Activated CD4-positive, alpha-beta memory T cell treated with anti-CD3 and anti-CD28 coated beads for 36 hours (primary cell): ENCODE measurements around the gene ZFP36L2. TPM values are rescaled to one million over a fixed set of nuclear protein-coding genes. Genes with fewer than 3 reads are reported as not detected.

Experiments used
- CTCF ChIA-PET: fragments of 350-600 bp; sonication (Branson Sonifier 250); formaldehyde crosslinking; loops from one replicate; lab custom pipeline; 2021; ENCODE audit warnings: antibody characterized with exemption, inconsistent platforms; lab: Charles Lee
- POLR2A ChIA-PET: fragments of 350-600 bp; sonication (Branson Sonifier 250); formaldehyde crosslinking; loops from one replicate; lab custom pipeline; 2021; ENCODE audit warnings: antibody characterized with exemption; lab: Charles Lee
- DNase-seq: peaks from one replicate; pipeline ENCODE4 v3.0.0-alpha.2; 2020
- H3K27ac Mint-ChIP-seq: one replicate; pipeline ENCODE4 v1.8.0; 2021; ENCODE audit warnings: mixed read lengths
- H3K27me3 Mint-ChIP-seq: one replicate; pipeline ENCODE4 v1.8.0; 2021; ENCODE audit warnings: mixed read lengths
- H3K36me3 Mint-ChIP-seq: one replicate; pipeline ENCODE4 v1.8.0; 2021; ENCODE audit warnings: mixed read lengths
- H3K4me1 Mint-ChIP-seq: one replicate; pipeline ENCODE4 v1.8.0; 2021; ENCODE audit warnings: low read depth, mixed read lengths
- H3K4me3 Mint-ChIP-seq: one replicate; pipeline ENCODE4 v1.8.0; 2021; ENCODE audit warnings: mild to moderate bottlenecking, mixed read lengths
- H3K9me3 Mint-ChIP-seq: one replicate; pipeline ENCODE4 v1.8.0; 2021; ENCODE audit warnings: mixed read lengths
- intact Hi-C: fragments of 100-400 bp; cut with micrococcal nuclease; formaldehyde crosslinking; loops from one replicate; pipeline ENCODE4 v1.15.1; 2023
- total RNA-seq, 2 experiments: library from RNA; stranded (reverse); gene quantifications; one replicate each; pipeline ENCODE4 v1.2.3, GENCODE V29; 2021

Gene ZFP36L2
- total RNA-seq, 2 experiments from 2014 or later, result 78.4 to 79.8 TPM

- no peak overlapping the region for H3K4me3 Mint-ChIP-seq
- ChIA-PET POLR2A (no interaction called here), CTCF (interaction anchor here (0.7 to 2.0 kb wide), 3 partner anchors 11 to 114 kb away, joined by 3 to 7 read pairs (median 5); no protein-coding TSS in a partner anchor)
- H3K27me3 Mint-ChIP-seq, result no peaks in the 10 kb centered on the region
- H3K4me1 Mint-ChIP-seq, result peaks cover 9% of the 10 kb centered on the region
- no peak for DNase-seq
- no peaks in the 10 kb centered on the region for H3K9me3 Mint-ChIP-seq
- peaks cover 1% of the 10 kb centered on the region for H3K36me3 Mint-ChIP-seq
- H3K27ac Mint-ChIP-seq, result no peak overlapping the region
- intact Hi-C loops, result no loop called here
These were observed 14.4 kb upstream of the ZFP36L2 start for GRCh38 chr2:43240766-43241150.

GRCh38 chr2:43239981-43240765, 13.8 kb upstream of the ZFP36L2 start:
- H3K4me3 Mint-ChIP-seq, result no peak overlapping the region
- H3K9me3 Mint-ChIP-seq, result no peaks in the 10 kb centered on the region
- H3K27me3 Mint-ChIP-seq, result no peaks in the 10 kb centered on the region
- no peak overlapping the region for H3K27ac Mint-ChIP-seq
- ChIA-PET CTCF (interaction anchor here (0.7 to 2.0 kb wide), 4 partner anchors 11 to 113 kb away, joined by 3 to 7 read pairs (median 4); no protein-coding TSS in a partner anchor), POLR2A (no interaction called here)
- peaks cover 1% of the 10 kb centered on the region for H3K36me3 Mint-ChIP-seq
- DNase-seq, result no peak
- intact Hi-C loops, result no loop called here
- peaks cover 9% of the 10 kb centered on the region for H3K4me1 Mint-ChIP-seq

GRCh38 chr2:43238813-43239212, 12.4 kb upstream of the ZFP36L2 start:
- Mint-ChIP-seq H3K27ac (no peak overlapping the region), H3K9me3 (no peaks in the 10 kb centered on the region), H3K4me3 (no peak overlapping the region), H3K4me1 (peaks cover 9% of the 10 kb centered on the region), H3K36me3 (peaks cover 1% of the 10 kb centered on the region), H3K27me3 (no peaks in the 10 kb centered on the region)
- intact Hi-C loops, result no loop called here
- CTCF ChIA-PET, result interaction anchor here (1.2 kb wide), 1 partner anchor 10 kb away, joined by 3 read pairs; no protein-coding TSS in a partner anchor
- DNase-seq, result no peak
- POLR2A ChIA-PET, result no interaction called here

- Mint-ChIP-seq H3K27me3 (no peaks in the 10 kb centered on the region), H3K9me3 (no peaks in the 10 kb centered on the region), H3K27ac (peak overlapping the region; percentile 45), H3K36me3 (peaks cover 1% of the 10 kb centered on the region), H3K4me1 (peaks cover 9% of the 10 kb centered on the region), H3K4me3 (no peak overlapping the region)
- DNase-seq, result no peak
- POLR2A ChIA-PET, result no interaction called here
- intact Hi-C loops, result no loop called here
- CTCF ChIA-PET, result no interaction called here
These were observed 11.8 kb upstream of the ZFP36L2 start for GRCh38 chr2:43238176-43238575.

- Mint-ChIP-seq H3K4me3 (no peak overlapping the region), H3K9me3 (no peaks in the 10 kb centered on the region), H3K27me3 (no peaks in the 10 kb centered on the region), H3K36me3 (peaks cover 12% of the 10 kb centered on the region), H3K27ac (no peak overlapping the region), H3K4me1 (peaks cover 21% of the 10 kb centered on the region)
- ChIA-PET POLR2A (no interaction called here), CTCF (interaction anchor here (0.6 to 7.9 kb wide), 3 partner anchors 41 to 251 kb away, joined by 3 to 419 read pairs (median 5); no protein-coding TSS in a partner anchor)
- intact Hi-C loops, result no loop called here
- DNase-seq, result no peak
These were observed 7.1 kb upstream of the ZFP36L2 start for GRCh38 chr2:43233218-43234212.

- H3K36me3 Mint-ChIP-seq, result peaks cover 13% of the 10 kb centered on the region
- H3K27me3 Mint-ChIP-seq, result no peaks in the 10 kb centered on the region
- intact Hi-C loops, result loop anchor here (1.0 kb wide), 1 partner anchor 38 kb away; no protein-coding TSS in a partner anchor
- no peak overlapping the region for H3K4me3 Mint-ChIP-seq
- DNase-seq, result no peak
- ChIA-PET CTCF (interaction anchor here (1.4 to 7.9 kb wide), 2 partner anchors 102 to 284 kb away, joined by 3 to 419 read pairs; no protein-coding TSS in a partner anchor), POLR2A (no interaction called here)
- no peak overlapping the region for H3K27ac Mint-ChIP-seq
- no peaks in the 10 kb centered on the region for H3K9me3 Mint-ChIP-seq
- peaks cover 23% of the 10 kb centered on the region for H3K4me1 Mint-ChIP-seq
These were observed 4.8 kb upstream of the ZFP36L2 start for GRCh38 chr2:43230951-43231827.

- DNase-seq, result no peak
- intact Hi-C loops, result loop anchor here (1.0 kb wide), 1 partner anchor 39 kb away; no protein-coding TSS in a partner anchor
- Mint-ChIP-seq H3K4me3 (no peak overlapping the region), H3K4me1 (peaks cover 23% of the 10 kb centered on the region), H3K27me3 (no peaks in the 10 kb centered on the region), H3K36me3 (peaks cover 20% of the 10 kb centered on the region), H3K9me3 (no peaks in the 10 kb centered on the region), H3K27ac (no peak overlapping the region)
- ChIA-PET POLR2A (no interaction called here), CTCF (interaction anchor here (1.4 to 13.7 kb wide), 11 partner anchors 10 to 402 kb away, joined by 3 to 419 read pairs (median 14); no protein-coding TSS in a partner anchor)
These were observed 4.0 kb upstream of the ZFP36L2 start for GRCh38 chr2:43230351-43230885.

- H3K4me1 Mint-ChIP-seq, result peaks cover 23% of the 10 kb centered on the region
- no peaks in the 10 kb centered on the region for H3K9me3 Mint-ChIP-seq
- DNase-seq, result peak; percentile 33
- H3K27me3 Mint-ChIP-seq, result no peaks in the 10 kb centered on the region
- H3K4me3 Mint-ChIP-seq, result peak overlapping the region; percentile 20
- ChIA-PET CTCF (interaction anchor here (0.6 to 13.7 kb wide), 59 partner anchors 10 to 599 kb away, joined by 3 to 419 read pairs (median 5); no protein-coding TSS in a partner anchor), POLR2A (interaction anchor here (0.6 to 13.4 kb wide), 9 partner anchors 9 to 367 kb away, joined by 3 to 283 read pairs (median 5); partner anchors contain the start of gene THADA)
- H3K36me3 Mint-ChIP-seq, result peaks cover 27% of the 10 kb centered on the region
- intact Hi-C loops, result loop anchor here (1.0 to 2.0 kb wide), 10 partner anchors 9 to 400 kb away; no protein-coding TSS in a partner anchor
- H3K27ac Mint-ChIP-seq, result peak overlapping the region; percentile 53
These were observed 2.6 kb upstream of the ZFP36L2 start for GRCh38 chr2:43228756-43229659.

- ChIA-PET POLR2A (interaction anchor here (0.9 to 13.4 kb wide), 9 partner anchors 9 to 418 kb away, joined by 3 to 283 read pairs (median 6); partner anchors contain the start of gene THADA), CTCF (interaction anchor here (0.6 to 13.7 kb wide), 40 partner anchors 9 to 400 kb away, joined by 3 to 419 read pairs (median 7); no protein-coding TSS in a partner anchor)
- Mint-ChIP-seq H3K4me1 (peaks cover 23% of the 10 kb centered on the region), H3K27me3 (no peaks in the 10 kb centered on the region), H3K27ac (peak overlapping the region; percentile 53), H3K4me3 (peak overlapping the region; percentile 80), H3K9me3 (no peaks in the 10 kb centered on the region), H3K36me3 (peaks cover 34% of the 10 kb centered on the region)
- intact Hi-C loops, result loop anchor here (2.0 kb wide), 3 partner anchors 312 to 400 kb away; no protein-coding TSS in a partner anchor
- DNase-seq, result no peak
These were observed 1.9 kb upstream of the ZFP36L2 start for GRCh38 chr2:43228321-43228751.
